ENCODE results near the gene HACD4.

GRCh38 chr9:20994486-20994885 lies 37.0 kb downstream of the HACD4 start:
- TF ChIP-seq CTCF (conservative IDR thresholded peaks at IDR 0.05) (no peak), EZH2 (IDR thresholded peaks at IDR 0.05; ENCODE audit: low read depth) (no peak)

All from PC-9 (cell line).